Measurements from ENCODE around the gene SLC19A1.

DNA sequence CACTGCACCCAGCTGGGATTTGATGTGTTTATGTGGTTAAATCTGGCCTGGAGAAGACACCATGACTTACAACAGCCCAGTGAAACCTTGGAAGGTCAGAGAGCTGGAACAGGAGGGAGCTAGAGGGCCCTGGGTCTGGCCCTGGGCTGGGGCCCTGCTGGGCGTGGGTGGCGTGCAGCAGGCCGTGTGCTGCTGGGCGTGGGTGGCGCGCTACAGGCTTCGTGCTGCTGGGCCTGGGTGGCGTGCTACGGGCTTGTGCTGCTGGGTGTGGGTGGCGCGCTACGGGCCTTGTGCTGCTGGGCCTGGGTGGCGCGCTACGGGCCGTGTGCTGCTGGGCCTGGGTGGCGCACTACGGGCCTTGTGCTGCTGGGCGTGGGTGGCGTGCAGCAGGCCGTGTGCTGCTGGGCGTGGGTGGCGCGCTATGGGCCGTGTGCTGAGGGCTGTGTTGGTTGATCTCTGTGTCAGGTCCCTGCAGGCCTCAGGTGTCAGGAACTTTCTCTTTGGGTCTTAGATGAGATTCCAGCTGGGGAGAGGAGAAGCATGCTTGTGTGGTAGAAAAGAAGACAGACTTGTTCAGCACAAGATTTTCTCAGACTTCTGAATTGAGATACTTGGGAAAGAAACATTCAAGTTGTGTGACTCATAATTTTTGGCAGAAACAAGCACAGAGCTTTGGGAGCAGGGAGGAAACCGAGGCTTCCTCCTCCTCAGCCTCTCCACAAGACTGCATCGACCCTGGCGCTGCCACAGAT, 71.3 kb downstream of the SLC19A1 start:
- TF ChIP-seq, protein P1, sequence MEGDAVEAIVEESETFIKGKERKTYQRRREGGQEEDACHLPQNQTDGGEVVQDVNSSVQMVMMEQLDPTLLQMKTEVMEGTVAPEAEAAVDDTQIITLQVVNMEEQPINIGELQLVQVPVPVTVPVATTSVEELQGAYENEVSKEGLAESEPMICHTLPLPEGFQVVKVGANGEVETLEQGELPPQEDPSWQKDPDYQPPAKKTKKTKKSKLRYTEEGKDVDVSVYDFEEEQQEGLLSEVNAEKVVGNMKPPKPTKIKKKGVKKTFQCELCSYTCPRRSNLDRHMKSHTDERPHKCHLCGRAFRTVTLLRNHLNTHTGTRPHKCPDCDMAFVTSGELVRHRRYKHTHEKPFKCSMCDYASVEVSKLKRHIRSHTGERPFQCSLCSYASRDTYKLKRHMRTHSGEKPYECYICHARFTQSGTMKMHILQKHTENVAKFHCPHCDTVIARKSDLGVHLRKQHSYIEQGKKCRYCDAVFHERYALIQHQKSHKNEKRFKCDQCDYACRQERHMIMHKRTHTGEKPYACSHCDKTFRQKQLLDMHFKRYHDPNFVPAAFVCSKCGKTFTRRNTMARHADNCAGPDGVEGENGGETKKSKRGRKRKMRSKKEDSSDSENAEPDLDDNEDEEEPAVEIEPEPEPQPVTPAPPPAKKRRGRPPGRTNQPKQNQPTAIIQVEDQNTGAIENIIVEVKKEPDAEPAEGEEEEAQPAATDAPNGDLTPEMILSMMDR (IDR thresholded peaks at IDR 0.05 in 8 of 11, conservative IDR thresholded peaks at IDR 0.05 in 3 of 11) = no peak
- TF ChIP-seq POLR2AphosphoS5 (IDR thresholded peaks at IDR 0.05) (peak in 1 of 3 donors; percentile 19), POLR2A (IDR thresholded peaks at IDR 0.05) (no peak)
